ENCODE results near the gene DPP10. TPM values are rescaled to one million over a fixed set of nuclear protein-coding genes. Genes with fewer than 3 reads are reported as not detected.

DPP10 gene
- total and polyA plus RNA-seq, 4 donors, result 0.04 to 4.1 (median 0.48) TPM

GRCh38 chr2:115634578-115634977, 1192.1 kb downstream of the DPP10 start:
- H3K27ac ChIP-seq (ENCODE audit: low read depth in 1 of 2, low read length in 2 of 2), result no peak overlapping the region

DNA sequence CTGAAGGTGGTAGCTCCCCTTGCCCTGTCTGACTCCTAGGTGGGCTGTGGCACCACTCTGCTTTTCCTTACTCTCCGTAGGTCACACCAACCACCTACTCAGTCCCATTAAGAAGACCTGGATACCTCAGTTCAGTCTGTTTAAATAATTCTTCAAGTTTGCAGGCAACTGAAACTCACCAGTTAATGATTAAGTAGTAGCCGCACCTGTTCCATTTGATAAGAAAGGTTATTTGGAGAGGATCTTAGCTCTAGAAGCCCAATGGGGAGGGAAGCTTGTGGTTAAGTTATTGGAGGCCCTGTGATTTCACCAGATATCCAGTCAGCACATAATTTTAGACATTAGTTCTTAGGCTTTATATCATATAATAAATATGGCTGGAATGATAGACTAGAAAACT, 1193.0 kb downstream of the DPP10 start:
- no peak for DNase-seq (ENCODE audit: low spot score)
- WGBS, result 41% methylated on average over 2 of the region's 2 CpGs
- H3K9me3 ChIP-seq (ENCODE audit: control insufficient read depth in 4 of 4, low read length in 3 of 4), result peaks cover 0 to 7% (median 0%) of the 10 kb centered on the region in 4 donors
- H3K4me3 ChIP-seq (ENCODE audit: low read depth in 1 of 3, low read length in 3 of 3), result no peak overlapping the region
- no peak overlapping the region for H3K27ac ChIP-seq (ENCODE audit: low read depth in 1 of 2, low read length in 2 of 2)
- no peaks in the 10 kb centered on the region for H3K27me3 ChIP-seq (ENCODE audit: control insufficient read depth in 4 of 4, insufficient read depth in 4 of 4, low read length in 3 of 4)
- TF ChIP-seq HNF4G (IDR thresholded peaks at IDR 0.05) (no peak), NR2F2 (IDR thresholded peaks at IDR 0.05) (no peak), RAD21 (IDR thresholded peaks at IDR 0.05) (no peak), TAF1 (conservative IDR thresholded peaks at IDR 0.05) (no peak), YY1 (IDR thresholded peaks at IDR 0.05) (no peak), HNF4A (conservative IDR thresholded peaks at IDR 0.05) (no peak), RXRA (IDR thresholded peaks at IDR 0.05) (no peak), FOXA1 (IDR thresholded peaks at IDR 0.05) (no peak), SP1 (IDR thresholded peaks at IDR 0.05) (no peak), GABPA (IDR thresholded peaks at IDR 0.05 in 1 of 2, conservative IDR thresholded peaks at IDR 0.05 in 1 of 2) (no peak), EGR1 (IDR thresholded peaks at IDR 0.05; ENCODE audit: low read depth in 2 of 2) (no peak), ZBTB33 (IDR thresholded peaks at IDR 0.05) (no peak)
- TF ChIP-seq, protein P1, sequence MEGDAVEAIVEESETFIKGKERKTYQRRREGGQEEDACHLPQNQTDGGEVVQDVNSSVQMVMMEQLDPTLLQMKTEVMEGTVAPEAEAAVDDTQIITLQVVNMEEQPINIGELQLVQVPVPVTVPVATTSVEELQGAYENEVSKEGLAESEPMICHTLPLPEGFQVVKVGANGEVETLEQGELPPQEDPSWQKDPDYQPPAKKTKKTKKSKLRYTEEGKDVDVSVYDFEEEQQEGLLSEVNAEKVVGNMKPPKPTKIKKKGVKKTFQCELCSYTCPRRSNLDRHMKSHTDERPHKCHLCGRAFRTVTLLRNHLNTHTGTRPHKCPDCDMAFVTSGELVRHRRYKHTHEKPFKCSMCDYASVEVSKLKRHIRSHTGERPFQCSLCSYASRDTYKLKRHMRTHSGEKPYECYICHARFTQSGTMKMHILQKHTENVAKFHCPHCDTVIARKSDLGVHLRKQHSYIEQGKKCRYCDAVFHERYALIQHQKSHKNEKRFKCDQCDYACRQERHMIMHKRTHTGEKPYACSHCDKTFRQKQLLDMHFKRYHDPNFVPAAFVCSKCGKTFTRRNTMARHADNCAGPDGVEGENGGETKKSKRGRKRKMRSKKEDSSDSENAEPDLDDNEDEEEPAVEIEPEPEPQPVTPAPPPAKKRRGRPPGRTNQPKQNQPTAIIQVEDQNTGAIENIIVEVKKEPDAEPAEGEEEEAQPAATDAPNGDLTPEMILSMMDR (IDR thresholded peaks at IDR 0.05; ENCODE audit: low read depth, low read length, missing input control), result no peak
- TF ChIP-seq, protein P2, sequence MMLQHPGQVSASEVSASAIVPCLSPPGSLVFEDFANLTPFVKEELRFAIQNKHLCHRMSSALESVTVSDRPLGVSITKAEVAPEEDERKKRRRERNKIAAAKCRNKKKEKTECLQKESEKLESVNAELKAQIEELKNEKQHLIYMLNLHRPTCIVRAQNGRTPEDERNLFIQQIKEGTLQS (IDR thresholded peaks at IDR 0.05), result no peak
- TF ChIP-seq, protein P3, sequence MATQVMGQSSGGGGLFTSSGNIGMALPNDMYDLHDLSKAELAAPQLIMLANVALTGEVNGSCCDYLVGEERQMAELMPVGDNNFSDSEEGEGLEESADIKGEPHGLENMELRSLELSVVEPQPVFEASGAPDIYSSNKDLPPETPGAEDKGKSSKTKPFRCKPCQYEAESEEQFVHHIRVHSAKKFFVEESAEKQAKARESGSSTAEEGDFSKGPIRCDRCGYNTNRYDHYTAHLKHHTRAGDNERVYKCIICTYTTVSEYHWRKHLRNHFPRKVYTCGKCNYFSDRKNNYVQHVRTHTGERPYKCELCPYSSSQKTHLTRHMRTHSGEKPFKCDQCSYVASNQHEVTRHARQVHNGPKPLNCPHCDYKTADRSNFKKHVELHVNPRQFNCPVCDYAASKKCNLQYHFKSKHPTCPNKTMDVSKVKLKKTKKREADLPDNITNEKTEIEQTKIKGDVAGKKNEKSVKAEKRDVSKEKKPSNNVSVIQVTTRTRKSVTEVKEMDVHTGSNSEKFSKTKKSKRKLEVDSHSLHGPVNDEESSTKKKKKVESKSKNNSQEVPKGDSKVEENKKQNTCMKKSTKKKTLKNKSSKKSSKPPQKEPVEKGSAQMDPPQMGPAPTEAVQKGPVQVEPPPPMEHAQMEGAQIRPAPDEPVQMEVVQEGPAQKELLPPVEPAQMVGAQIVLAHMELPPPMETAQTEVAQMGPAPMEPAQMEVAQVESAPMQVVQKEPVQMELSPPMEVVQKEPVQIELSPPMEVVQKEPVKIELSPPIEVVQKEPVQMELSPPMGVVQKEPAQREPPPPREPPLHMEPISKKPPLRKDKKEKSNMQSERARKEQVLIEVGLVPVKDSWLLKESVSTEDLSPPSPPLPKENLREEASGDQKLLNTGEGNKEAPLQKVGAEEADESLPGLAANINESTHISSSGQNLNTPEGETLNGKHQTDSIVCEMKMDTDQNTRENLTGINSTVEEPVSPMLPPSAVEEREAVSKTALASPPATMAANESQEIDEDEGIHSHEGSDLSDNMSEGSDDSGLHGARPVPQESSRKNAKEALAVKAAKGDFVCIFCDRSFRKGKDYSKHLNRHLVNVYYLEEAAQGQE (IDR thresholded peaks at IDR 0.05), result no peak
- H3K4me1 ChIP-seq (ENCODE audit: control insufficient read depth in 4 of 4, insufficient read depth in 4 of 4, low read length in 3 of 4), result peaks cover 0 to 4% (median 0%) of the 10 kb centered on the region in 4 donors
- no peaks in the 10 kb centered on the region for H3K36me3 ChIP-seq (ENCODE audit: control insufficient read depth in 4 of 4, insufficient read depth in 3 of 4, low read depth in 1 of 4, low read length in 3 of 4)
- H3K9ac ChIP-seq (ENCODE audit: low read depth in 1 of 2, low read length in 2 of 2), result no peak overlapping the region

More at GRCh38 chr2:115634578-115634977, 1192.1 kb downstream of the DPP10 start:
- no peak for DNase-seq (ENCODE audit: low spot score)
- H3K9ac ChIP-seq (ENCODE audit: low read depth in 1 of 2, low read length in 2 of 2), result no peak overlapping the region
- no peaks in the 10 kb centered on the region for H3K27me3 ChIP-seq (ENCODE audit: control insufficient read depth in 4 of 4, insufficient read depth in 4 of 4, low read length in 3 of 4)
- H3K4me3 ChIP-seq (ENCODE audit: low read depth in 1 of 3, low read length in 3 of 3), result no peak overlapping the region
- 91% methylated on average over 3 of the region's 3 CpGs for WGBS
- H3K4me1 ChIP-seq (ENCODE audit: control insufficient read depth in 4 of 4, insufficient read depth in 4 of 4, low read length in 3 of 4), result peaks cover 0 to 4% (median 0%) of the 10 kb centered on the region in 4 donors
- H3K9me3 ChIP-seq (ENCODE audit: control insufficient read depth in 4 of 4, low read length in 3 of 4), result peaks cover 0 to 7% (median 0%) of the 10 kb centered on the region in 4 donors
- H3K36me3 ChIP-seq (ENCODE audit: control insufficient read depth in 4 of 4, insufficient read depth in 3 of 4, low read depth in 1 of 4, low read length in 3 of 4), result no peaks in the 10 kb centered on the region
- TF ChIP-seq, protein P2 (IDR thresholded peaks at IDR 0.05), result no peak
- no peak for TF ChIP-seq SP1 (IDR thresholded peaks at IDR 0.05)

All from liver (tissue), 9 donors.